NCI-H146 treated with DMSO at 0.1 percent for 48 hours (cell line): ENCODE measurements around the gene DLGAP1.

Experiments used
- DNase-seq: peaks from one replicate; lab custom pipeline; 2025; ENCODE audit not compliant: unreplicated experiment; lab: John Stamatoyannopoulos, UW

DLGAP1 gene

DNA sequence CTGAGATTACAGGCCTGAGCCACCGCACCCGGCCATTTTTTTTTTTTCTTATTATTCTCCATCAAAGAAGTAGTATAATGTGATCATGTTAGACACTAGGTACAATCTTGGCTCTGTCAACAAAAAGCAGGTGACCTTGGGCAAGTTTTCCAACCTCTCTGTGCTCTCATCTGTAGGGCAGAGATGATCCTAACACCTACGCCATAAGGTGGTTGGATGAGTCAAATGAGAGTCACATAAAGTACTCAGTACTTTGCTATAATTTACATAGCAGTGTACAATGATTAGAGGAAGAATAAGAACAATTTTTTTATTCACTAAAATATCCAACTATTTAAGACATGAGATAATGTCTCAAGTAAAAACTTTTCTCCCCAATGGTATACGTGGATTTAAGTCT lies 876.5 kb downstream of the DLGAP1 start:
- no peak for DNase-seq

DNA sequence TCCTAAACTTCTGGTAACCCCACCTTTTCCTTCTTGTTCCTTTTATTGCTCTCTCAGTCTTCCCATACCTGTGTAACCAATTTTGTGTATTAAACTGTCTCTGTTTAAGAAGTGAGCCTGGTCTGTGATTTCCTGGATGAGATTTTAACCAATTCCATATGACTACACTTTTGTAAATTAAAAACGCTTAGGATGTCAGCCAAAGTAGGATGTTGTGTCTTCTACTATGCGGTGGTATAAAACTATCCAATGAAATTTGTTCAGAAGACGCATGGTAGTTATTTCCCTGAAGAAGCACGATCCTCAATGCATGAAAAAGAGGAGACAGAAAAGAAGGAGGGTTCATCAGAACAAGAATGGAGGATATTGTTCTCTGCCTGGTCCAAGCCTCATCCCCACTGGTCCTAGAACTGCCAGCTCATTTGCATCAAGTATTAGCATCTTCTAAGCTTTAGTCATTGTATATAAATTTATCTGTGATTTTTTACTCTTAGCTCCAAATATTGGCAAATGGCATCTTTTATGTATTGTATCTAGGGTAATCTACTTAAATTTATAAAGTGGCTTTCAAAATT lies 877.7 kb downstream of the DLGAP1 start:
- no peak for DNase-seq

DNA sequence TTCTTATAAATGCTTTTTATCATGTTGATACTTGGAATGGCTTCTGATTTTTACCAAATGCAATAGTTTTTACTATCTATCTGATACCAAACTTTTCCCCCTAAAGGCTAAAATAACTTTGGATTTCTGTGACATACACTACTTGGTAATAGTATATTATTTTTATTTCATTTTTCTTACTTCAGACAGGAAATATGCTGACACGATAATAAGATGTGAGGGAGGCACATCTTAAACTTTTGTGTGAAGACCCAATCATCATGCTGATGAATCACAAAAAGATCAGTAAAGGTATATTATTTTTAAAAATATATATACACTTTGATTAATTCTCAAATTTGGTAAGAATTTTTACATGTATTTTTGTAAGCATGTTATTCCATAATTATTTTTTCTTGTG lies 882.3 kb downstream of the DLGAP1 start:
- no peak for DNase-seq

DNA sequence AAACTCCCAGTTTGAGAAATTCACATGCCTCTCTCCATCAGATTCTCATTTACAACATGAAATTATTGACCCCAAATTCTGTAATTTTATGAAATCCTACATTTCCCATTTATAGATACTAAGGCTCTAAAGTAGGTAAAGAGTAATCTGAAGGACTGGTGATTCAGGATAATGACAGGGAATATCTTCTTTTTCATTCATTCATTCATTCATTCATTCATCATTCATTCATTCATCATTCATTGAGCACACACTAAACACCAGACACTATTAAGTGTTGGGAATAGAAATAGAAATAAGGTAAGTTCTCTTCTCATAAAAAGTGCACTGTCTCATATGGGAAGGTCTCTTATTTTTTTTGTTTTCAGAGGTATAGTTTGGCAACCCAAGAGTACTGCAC lies 888.3 kb downstream of the DLGAP1 start:
- DNase-seq, result no peak

DNA sequence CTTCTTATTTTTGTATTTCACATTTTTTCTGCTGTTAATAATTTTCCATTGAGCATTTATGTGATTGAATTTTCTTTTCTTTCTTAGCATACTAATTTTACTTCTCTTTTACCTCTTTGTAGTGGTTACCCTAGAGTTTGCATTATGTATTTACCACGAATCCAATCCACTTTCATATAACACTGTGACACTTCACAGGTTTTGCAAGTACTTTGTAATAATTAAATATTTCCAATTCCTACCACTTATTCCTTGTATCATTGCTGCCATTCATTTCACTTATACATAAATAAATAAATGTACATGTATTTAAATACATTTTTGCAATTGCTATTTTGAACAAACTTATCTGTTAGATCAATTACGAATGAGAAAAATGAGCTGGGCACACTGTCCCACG lies 894.4 kb downstream of the DLGAP1 start:
- DNase-seq, result no peak

DNA sequence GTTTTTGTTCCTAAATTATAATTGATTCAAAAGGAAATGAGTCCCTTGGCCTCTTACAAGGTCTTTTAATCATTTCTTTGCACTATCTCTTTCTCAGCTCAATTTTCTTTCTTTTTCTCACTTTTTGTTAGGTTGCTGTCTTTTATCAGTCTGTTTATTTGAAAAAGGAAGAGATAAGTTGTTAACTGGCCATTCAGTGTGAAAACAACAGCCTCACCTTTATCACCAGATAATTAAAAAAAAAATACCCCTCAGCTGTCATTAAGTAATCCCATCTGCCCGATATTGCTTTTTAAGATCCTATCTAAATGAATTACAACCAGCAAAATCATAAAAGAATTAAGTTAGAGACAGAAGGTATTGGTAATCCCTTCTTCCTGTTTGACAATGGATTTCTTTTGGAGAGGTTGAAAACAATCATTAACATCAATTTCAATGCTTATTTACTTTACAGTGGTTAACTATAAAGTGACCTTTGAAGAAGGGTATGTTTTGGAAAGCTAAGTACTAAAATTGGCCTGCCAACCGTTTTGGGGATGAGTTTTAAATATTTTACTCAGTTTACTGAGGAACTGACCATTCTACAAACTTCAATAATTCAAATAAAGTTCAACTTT lies 900.2 kb downstream of the DLGAP1 start:
- no peak for DNase-seq

DNA sequence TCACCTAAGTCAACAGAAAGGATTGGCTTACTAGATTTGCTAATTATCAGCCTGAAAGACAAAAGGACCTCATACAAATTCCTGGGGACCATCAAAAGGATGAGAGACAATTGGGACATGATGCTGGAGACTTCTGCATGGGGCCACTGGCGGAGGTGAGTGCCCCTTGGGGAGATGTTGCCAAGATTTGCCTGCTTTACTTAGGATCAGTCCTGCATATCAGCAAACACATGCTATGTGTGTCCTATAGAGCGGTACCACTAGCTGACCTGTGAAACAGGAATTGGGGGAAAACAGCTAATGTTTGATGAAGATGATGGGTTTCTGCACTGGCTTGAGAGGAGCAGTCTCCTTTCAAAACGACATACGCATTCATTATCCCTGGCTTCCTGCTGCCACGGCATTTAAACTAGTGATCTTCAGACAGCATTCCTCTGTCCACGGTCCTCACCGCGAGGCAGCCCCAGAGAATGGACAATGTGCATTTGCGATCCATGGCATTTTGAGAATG lies 901.0 kb downstream of the DLGAP1 start:
- no peak for DNase-seq

DNA sequence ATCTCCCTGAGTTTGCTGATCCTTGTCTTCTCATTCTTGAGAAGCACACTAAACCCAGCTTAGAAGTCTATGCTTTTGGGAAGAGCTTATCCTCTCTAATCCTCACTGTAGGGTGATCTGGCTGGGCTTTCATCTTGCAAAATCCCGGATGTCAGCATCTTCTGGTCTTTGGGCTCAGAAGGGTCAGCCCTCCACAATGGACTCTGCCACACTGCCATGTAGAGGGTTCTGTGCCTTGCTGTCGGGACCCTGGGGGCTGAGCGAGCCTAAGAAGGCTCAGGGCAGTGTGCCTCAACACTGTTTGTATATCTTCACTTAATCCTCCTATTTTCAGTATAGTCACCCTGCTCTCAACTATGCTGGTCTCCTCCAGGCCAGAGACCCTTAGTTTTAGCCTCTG lies 902.8 kb downstream of the DLGAP1 start:
- DNase-seq, result no peak

DNA sequence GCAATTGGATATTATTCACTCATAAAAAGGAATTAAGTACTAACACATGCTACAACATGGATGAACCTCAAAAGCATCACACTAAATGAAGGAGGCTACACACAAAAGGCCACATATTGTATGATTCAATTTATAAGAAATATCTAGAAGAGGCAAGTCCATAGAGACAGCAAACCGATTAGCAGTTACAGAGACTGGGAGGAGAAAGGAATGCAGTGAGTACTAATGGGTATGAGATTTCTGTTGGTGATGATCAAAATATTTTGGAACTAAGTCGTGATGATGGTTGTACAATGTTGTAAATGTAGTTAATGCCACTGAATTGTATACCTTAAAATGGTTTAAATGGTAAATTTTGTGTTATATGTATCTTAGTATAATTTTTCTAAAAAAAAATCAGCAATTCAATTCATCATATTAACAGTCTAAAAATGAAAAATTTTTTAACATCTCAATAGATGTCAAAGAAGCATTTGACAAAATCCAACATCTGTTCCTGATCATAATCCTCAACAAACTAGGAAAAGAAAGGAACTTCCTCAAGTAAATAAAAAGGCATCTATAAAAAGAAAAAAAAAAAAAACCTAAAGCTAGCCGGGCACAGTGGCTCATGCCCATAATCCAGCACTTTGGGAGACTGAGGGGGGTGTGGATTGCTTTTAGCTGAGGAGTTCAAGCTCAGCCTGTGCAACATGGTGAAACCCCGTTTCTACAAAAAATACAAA lies 907.1 kb downstream of the DLGAP1 start:
- DNase-seq, result no peak

DNA sequence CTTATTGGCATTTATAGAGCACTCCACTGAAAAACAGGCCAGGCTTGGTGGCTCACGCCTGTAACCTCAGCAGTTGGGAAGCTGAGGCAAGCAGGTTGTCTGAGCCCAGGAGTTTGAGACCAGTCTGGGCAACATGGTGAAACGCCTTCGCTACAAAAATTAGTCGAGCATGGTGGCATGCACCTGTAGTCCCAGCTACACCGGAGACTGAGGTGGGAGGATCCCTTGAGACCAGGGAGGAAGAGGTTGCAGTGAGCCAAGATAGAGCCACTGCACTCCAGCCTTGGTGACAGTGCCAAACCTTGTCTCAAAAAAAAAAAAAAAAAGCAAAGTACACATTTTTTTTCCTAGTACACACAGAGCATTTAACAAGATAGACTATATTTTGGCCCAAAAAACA lies 909.0 kb downstream of the DLGAP1 start:
- no peak for DNase-seq

DNA sequence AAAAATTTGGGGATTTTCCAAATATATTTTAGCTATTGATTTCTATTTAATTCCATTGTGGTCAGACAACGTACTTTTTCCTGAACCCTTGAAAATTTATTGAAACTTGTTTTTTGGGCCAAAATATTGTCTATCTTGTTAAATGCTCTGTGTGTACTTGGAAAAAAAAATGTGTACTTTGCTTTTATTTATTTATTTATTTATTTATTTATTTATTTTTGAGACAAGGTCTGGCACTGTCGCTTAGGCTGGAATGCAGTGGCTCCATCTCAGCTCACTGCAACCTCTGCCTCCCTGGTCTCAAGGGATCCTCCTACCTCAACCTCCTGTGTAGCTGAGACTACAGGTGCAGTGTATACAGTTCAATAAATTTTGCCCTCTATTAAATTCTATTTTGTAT lies 910.6 kb downstream of the DLGAP1 start:
- no peak for DNase-seq

DNA sequence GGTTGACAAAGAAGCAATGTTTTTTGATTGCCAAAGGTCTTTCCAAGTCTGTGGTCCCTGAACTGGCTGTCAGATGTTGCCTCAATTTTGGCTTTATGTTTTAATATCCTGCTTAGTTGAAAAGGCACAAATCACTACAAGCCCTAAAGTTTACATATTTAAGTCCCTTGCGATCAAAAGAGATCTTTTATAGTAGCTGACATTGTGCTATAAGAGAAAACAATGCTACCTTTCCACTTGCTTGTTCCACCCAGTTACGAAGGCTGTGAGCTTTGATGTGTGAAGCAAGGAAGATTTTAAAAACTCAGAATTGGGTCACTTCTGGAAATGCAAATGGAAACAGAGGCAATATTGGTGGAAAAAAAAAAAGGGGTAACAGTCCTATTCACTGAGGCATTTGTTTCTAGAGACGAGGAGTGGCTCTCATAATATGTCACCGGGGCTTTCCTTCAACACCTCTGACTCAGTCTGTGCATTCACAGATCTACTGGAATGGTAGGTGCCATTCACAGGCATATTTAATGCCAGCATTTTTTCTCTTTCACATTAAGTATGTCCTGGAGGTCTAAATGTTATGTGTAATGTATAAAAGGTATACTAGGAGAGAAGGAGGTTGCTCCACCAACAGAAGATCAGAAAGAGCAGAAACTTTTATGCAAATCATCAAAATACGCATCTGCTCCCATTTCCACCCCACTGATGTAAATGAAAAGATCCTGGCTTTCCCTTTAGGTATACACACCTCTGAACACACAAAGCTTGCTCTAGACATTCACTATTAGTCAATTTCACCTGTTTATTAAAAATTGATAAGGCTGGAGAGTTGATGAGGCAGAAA lies 913.3 kb downstream of the DLGAP1 start:
- no peak for DNase-seq

DNA sequence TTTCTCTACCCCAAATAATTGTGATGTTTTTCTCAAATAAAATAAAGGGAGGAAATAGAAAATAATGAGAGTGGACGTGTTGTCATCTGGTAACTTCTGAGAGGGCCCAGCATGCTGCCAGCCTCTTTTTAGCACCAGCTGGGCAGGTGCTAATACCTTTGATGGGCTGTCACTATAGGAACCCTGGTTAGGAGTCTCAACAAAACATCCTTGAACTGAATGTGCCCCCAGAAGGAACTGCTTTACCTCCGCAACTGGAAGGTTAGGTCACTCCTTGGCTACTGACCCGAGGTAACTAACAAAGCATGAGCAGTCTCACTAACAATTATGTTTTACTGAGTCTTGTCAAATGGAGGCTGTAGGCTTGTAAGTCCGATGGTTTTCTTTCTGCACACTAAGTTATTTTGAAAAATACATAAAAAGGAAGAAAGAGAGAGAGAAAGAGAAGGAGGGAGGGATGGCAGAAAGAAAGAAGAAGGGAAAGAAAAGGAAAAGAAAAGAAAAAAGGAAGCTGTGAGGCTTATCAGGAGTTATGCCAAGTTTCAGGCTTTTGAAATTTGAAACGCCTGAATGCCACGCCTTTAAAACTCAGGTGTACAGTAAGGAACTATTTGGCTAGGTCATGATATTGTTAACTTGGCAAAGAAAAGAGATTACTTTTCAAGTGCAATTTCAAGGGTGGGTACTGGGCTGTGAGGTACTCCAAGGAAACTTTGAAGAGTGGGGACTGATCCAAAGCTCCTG lies 914.1 kb downstream of the DLGAP1 start:
- DNase-seq, result no peak

DNA sequence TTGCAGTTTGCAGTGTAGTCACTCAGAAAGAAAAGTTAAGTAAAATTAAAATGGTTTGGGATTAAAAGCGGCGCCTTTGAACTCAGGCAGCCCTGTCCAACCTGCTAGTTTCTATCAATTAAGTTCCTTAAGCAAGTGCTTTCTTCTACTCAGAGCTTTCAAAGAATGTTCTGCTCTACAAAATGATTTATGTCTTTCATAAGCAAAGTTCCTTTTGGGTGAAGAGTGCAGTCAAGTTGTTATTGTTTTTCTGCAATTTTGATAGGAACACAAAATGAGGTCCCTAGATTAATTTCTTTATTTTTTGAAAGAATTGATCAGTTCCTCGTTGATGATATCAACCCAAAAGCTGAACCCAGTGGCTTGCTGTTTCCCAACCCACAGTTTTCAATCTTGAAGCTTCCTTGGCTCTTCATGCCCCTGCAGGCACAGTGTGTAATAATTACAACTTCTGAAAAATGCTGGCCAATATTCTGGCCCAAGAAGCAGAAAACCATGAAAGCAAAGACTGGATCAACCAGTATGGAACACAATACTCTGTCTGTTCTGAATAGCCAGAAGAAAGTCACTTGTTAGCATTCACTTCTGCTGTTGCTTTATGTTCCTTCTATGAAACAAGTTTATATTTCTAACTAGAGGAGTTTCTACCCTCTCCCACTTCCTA lies 916.0 kb downstream of the DLGAP1 start:
- no peak for DNase-seq

DNA sequence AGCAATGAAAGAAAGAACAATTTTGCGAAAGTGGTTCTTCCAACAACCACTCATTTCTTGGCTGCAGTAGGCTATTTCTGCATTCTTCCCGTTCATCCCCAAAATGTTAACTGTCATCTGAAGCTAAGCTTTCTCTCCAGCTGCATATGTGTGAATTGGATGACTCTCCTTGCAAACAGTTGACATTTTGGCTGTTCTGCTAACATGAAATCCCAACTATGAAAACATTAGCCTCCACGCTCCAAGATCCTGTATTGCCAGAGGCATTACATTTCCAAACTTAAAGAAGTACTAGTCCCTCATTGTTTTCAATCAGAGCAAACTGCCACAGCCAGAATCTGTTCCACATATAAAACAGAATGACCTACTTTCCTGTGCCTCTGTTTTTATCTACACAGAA lies 916.7 kb downstream of the DLGAP1 start:
- no peak for DNase-seq

DNA sequence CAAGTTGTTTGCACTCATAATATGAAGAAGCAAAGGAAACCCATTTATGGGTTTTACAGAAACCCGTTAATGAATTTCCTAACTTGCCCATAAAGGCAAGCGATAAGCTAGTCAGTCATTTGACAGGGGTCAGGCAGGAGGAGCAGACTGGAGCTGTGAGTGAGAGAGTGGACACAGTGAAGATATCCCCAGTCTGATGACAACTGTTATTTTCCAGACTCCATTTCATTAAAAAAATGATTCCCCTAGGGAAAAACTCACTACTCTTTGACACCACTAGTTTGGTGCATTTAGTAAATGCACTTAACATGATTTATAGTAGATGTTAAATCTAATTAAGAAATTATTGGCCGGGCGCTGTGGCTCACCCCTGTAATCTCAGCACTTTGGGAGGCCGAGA lies 924.3 kb downstream of the DLGAP1 start:
- no peak for DNase-seq

DNA sequence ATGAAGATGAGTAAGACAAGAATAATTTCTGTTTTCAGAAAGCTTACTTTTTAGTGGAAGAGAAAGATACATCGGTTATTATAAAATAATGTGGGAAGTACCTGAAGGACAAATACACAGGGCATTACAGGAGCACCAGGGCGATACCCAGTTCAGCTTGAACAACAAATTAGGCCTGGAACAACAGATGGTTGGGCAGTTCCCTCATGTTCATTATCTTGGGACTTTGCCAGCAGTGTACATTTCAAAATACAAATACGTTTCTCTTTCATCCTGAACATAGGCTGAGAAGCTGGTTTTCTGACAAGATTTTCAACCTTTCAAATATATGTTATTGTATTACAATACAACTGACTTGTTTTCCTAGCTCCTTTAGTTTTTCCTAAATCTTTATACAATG lies 925.5 kb downstream of the DLGAP1 start:
- DNase-seq, result no peak

DNA sequence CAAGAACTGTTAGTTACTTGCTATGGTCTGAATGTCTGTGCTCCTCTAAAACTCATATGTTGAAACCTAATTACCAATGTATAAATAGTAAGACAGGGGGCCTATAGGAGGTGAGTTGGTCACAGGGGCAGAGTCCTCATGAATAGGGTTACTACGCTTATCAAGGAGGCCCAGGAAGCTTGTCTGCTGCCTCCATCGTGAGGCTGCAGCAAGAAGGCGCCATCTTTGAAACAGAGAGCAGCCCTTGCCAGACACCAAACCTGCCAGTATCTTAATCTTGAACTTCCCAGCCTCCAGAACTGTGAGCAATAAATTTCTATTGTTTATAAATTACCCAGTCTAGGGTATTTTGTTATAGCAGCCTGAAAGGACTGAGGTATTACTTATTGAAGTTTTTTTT lies 926.0 kb downstream of the DLGAP1 start:
- DNase-seq, result no peak

DNA sequence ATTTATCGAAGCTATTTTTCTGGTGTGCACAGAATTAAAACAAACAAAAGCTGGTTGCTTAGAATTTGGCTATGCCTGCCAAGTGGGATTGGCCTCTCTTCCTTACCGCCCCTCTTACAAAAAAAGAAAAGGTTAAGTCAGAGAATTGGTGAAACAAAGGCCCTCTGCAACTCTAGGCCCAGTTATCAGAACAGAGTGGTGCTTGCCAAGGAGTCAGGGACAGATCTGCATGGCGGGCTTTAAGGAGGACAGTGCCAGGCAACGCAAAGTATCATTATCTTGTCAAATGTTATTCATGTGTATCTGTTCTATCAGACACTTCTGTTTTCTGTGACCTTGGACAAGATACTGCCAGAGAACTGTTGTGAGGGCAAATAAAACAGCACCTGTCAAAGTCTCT lies 926.9 kb downstream of the DLGAP1 start:
- no peak for DNase-seq
